ENCODE measurements around the gene UPK1B. TPM values are rescaled to one million over a fixed set of nuclear protein-coding genes. Genes with fewer than 3 reads are reported as not detected.

Gene UPK1B
- total and polyA plus RNA-seq, 5 donors, result 0.05 to 1.5 (median 0.20) TPM; not detected in 1

DNA sequence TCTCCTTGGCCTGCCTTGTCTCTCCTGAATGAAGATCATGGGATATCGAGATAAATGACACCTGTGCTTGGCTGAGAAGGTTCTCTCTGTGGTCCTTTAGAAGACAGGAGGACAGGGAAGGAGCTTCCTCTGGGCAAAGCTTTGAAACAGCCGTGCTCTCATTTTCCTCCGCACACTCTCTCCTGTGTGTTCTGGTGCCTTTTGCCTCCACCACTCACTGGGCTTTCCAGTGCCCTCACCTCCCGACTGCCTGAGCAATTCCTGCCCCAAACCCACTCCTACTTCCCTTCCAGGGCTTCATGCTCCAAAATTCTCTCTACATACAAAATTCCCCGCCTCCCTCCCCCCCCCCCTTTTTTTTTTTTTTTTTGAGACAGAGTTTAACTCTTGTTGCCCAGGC lies 32.3 kb downstream of the UPK1B start:
- Histone ChIP-seq H3K27ac (ENCODE audit: low read length) (no peak overlapping the region), H3K4me3 (ENCODE audit: low read length) (no peak overlapping the region), H3K9me3 (ENCODE audit: control insufficient read depth, low read length) (no peaks in the 10 kb centered on the region), H3K4me1 (ENCODE audit: control insufficient read depth, insufficient read depth, low read length) (peaks cover 6% of the 10 kb centered on the region), H3K27me3 (ENCODE audit: control insufficient read depth, insufficient read depth) (no peaks in the 10 kb centered on the region)
- WGBS, result 69% methylated on average over 5 of the region's 5 CpGs
- no peak for DNase-seq
- peak in 1 of 2 donors; percentile 9 for ATAC-seq
- intact Hi-C loops (cut with DNase I), result no loop called here

GRCh38 chr3:119206611-119207511 lies 33.5 kb downstream of the UPK1B start:
- Histone ChIP-seq H3K9me3 (ENCODE audit: control insufficient read depth, low read length) (no peaks in the 10 kb centered on the region), H3K27me3 (ENCODE audit: control insufficient read depth, insufficient read depth) (no peaks in the 10 kb centered on the region), H3K4me3 (ENCODE audit: low read length) (no peak overlapping the region), H3K4me1 (ENCODE audit: control insufficient read depth, insufficient read depth, low read length) (peaks cover 6% of the 10 kb centered on the region), H3K27ac (ENCODE audit: low read length) (no peak overlapping the region)
- intact Hi-C loops (cut with DNase I), result no loop called here
- DNase-seq (peak; percentile 47 to 85 (median 81)), ATAC-seq (peak; percentile 84 to 92)
- WGBS, result 53% methylated on average over 4 of the region's 4 CpGs

DNA sequence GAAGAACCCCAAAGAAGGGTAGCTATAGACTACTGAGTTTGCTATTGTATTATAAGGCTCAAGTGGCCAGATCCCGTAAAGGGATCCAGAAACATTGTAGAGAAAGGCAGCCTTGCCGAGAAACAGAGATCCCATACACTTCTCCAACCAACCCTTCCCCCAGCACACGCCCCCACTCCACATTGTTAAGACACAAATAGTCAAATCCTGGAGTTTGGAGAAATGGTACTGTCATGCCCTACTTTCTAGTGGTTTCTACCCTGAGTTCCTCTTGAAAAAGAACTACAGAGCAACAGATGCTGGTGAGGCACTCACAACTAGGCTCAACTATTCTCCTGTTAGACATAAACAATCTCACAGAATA lies 34.1 kb downstream of the UPK1B start:
- H3K9me3 ChIP-seq (ENCODE audit: control insufficient read depth, low read length), result no peaks in the 10 kb centered on the region
- intact Hi-C loops (cut with DNase I), result no loop called here
- WGBS, result 81% methylated on average over 3 of the region's 3 CpGs
- H3K4me3 ChIP-seq (ENCODE audit: low read length), result no peak overlapping the region
- ATAC-seq, result no peak
- no peak for DNase-seq
- H3K27ac ChIP-seq (ENCODE audit: low read length), result no peak overlapping the region
- H3K4me1 ChIP-seq (ENCODE audit: control insufficient read depth, insufficient read depth, low read length), result peaks cover 6% of the 10 kb centered on the region
- H3K27me3 ChIP-seq (ENCODE audit: control insufficient read depth, insufficient read depth), result no peaks in the 10 kb centered on the region

GRCh38 chr3:119211193-119211592 lies 37.8 kb downstream of the UPK1B start:
- no peak for DNase-seq
- 28% methylated on average over 4 of the region's 4 CpGs for WGBS
- intact Hi-C loops (cut with DNase I), result no loop called here
- no peaks in the 10 kb centered on the region for H3K27me3 ChIP-seq (ENCODE audit: control insufficient read depth, insufficient read depth)
- H3K27ac ChIP-seq (ENCODE audit: low read length), result no peak overlapping the region
- H3K4me1 ChIP-seq (ENCODE audit: control insufficient read depth, insufficient read depth, low read length), result peaks cover 6% of the 10 kb centered on the region
- H3K4me3 ChIP-seq (ENCODE audit: low read length), result no peak overlapping the region
- ATAC-seq, result no peak
- H3K9me3 ChIP-seq (ENCODE audit: control insufficient read depth, low read length), result no peaks in the 10 kb centered on the region

DNA sequence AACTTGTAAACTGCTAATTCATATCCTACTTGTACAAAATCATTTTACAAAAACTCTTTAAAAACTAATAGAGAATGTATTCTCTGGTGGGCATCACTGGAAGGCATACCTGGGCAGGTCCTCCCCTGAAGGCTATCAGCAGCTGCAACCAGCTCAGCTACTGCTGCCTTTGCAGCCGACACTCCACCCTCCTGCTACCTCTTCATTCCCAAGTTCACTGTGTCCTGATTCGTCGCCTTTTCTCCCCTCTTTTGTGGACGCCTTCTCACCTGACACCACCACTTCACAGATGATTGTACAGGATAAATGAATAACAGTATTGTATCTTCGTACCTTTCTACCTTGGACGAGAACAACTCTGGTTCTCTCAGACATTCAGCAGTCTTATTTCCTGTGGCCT lies 38.4 kb downstream of the UPK1B start:
- Histone ChIP-seq H3K9me3 (ENCODE audit: control insufficient read depth, low read length) (no peaks in the 10 kb centered on the region), H3K27me3 (ENCODE audit: control insufficient read depth, insufficient read depth) (no peaks in the 10 kb centered on the region), H3K4me3 (ENCODE audit: low read length) (no peak overlapping the region), H3K27ac (ENCODE audit: low read length) (no peak overlapping the region), H3K4me1 (ENCODE audit: control insufficient read depth, insufficient read depth, low read length) (peaks cover 4% of the 10 kb centered on the region)
- DNase-seq, result no peak
- intact Hi-C loops (cut with DNase I), result no loop called here
- ATAC-seq, result no peak
- WGBS, result 84% methylated on average over 6 of the region's 6 CpGs

- H3K27ac ChIP-seq (ENCODE audit: low read length), result no peak overlapping the region
- intact Hi-C loops (cut with DNase I), result no loop called here
- ATAC-seq (no peak), DNase-seq (no peak)
- WGBS, result 87% methylated on average over 4 of the region's 4 CpGs
- no peaks in the 10 kb centered on the region for H3K4me1 ChIP-seq (ENCODE audit: control insufficient read depth, insufficient read depth, low read length)
- H3K4me3 ChIP-seq (ENCODE audit: low read length), result no peak overlapping the region
- H3K9me3 ChIP-seq (ENCODE audit: control insufficient read depth, low read length), result no peaks in the 10 kb centered on the region
- H3K27me3 ChIP-seq (ENCODE audit: control insufficient read depth, insufficient read depth), result no peaks in the 10 kb centered on the region
These were observed 45.7 kb downstream of the UPK1B start for GRCh38 chr3:119219069-119219468.

DNA sequence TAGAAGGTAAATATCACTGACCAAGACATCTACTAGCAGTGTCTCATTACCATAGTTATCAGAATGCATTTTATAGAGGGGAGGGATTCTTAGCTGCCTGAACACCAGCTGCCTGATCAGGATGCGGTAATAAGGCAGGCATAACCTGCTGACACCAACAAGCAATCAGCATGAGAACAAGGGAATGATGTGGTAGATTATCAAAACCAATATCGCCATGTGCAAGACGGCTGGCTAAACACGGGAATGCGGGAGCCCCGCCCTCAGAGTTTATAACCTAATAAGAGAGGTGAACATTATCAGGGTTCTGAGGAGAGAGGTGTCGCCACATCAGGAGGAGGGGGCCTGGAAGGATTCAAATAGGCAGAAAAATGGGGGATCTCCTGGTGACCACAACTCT lies 46.8 kb downstream of the UPK1B start:
- 91% methylated on average over 7 of the region's 7 CpGs for WGBS
- Histone ChIP-seq H3K27ac (ENCODE audit: low read length) (no peak overlapping the region), H3K4me3 (ENCODE audit: low read length) (no peak overlapping the region), H3K4me1 (ENCODE audit: control insufficient read depth, insufficient read depth, low read length) (no peaks in the 10 kb centered on the region), H3K27me3 (ENCODE audit: control insufficient read depth, insufficient read depth) (no peaks in the 10 kb centered on the region), H3K9me3 (ENCODE audit: control insufficient read depth, low read length) (no peaks in the 10 kb centered on the region)
- intact Hi-C loops (cut with DNase I), result no loop called here
- no peak for ATAC-seq
- no peak for DNase-seq

- intact Hi-C loops (cut with DNase I), result no loop called here
- Histone ChIP-seq H3K4me1 (ENCODE audit: control insufficient read depth, insufficient read depth, low read length) (no peaks in the 10 kb centered on the region), H3K4me3 (ENCODE audit: low read length) (no peak overlapping the region), H3K9me3 (ENCODE audit: control insufficient read depth, low read length) (no peaks in the 10 kb centered on the region), H3K27ac (ENCODE audit: low read length) (no peak overlapping the region), H3K27me3 (ENCODE audit: control insufficient read depth, insufficient read depth) (no peaks in the 10 kb centered on the region)
- ATAC-seq (no peak), DNase-seq (no peak)
- 57% methylated on average over 3 of the region's 3 CpGs for WGBS
These were observed 47.7 kb downstream of the UPK1B start for GRCh38 chr3:119220970-119221667.

GRCh38 chr3:119221779-119222320 lies 48.5 kb downstream of the UPK1B start:
- 93% methylated on average over 2 of the region's 2 CpGs for WGBS
- Histone ChIP-seq H3K27ac (ENCODE audit: low read length) (no peak overlapping the region), H3K27me3 (ENCODE audit: control insufficient read depth, insufficient read depth) (no peaks in the 10 kb centered on the region), H3K4me1 (ENCODE audit: control insufficient read depth, insufficient read depth, low read length) (no peaks in the 10 kb centered on the region), H3K4me3 (ENCODE audit: low read length) (no peak overlapping the region), H3K9me3 (ENCODE audit: control insufficient read depth, low read length) (no peaks in the 10 kb centered on the region)
- ATAC-seq, result no peak
- no peak for DNase-seq
- intact Hi-C loops (cut with DNase I), result no loop called here

DNA sequence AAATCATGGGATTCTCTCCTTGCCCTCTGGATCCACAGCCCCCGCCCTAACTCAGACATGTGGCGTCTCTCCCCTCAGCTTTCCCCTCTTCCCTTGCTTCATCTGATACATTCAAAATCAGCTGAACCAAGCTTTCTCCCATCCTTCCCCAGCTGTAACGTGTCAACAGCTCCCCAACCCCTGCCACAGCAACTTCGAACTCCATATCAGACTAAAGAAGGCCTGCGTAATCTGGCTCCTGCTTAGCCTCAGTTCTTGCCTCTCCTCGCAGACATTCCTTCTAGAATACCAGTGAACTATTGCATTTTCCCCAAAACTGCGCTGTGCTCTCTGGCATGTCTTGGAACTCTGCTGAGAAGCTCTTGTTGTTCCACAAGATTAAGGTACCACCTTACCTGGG lies 49.0 kb downstream of the UPK1B start:
- Histone ChIP-seq H3K4me3 (ENCODE audit: low read length) (no peak overlapping the region), H3K27ac (ENCODE audit: low read length) (no peak overlapping the region), H3K4me1 (ENCODE audit: control insufficient read depth, insufficient read depth, low read length) (no peaks in the 10 kb centered on the region), H3K9me3 (ENCODE audit: control insufficient read depth, low read length) (no peaks in the 10 kb centered on the region), H3K27me3 (ENCODE audit: control insufficient read depth, insufficient read depth) (no peaks in the 10 kb centered on the region)
- 77% methylated on average over 7 of the region's 7 CpGs for WGBS
- intact Hi-C loops (cut with DNase I), result no loop called here
- DNase-seq (no peak), ATAC-seq (no peak)

DNA sequence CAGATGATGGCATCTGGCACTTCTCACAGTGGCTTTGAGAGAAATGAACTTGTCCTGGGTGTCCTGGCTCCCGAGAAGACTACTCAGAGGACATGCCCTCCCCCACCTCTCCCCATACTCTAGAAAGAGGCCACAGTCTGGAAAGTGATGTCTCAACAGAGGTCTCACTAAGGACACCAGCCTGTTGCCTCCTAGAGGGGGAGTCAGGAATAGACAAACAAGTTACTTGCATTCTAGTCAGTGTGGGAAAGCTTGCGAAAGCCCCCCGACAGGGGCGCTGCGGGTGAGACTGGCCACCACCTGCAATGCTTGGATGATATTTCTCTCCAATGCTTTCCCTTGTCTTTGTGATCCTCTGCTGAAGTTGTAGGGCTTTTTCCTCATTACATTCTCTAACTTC lies 50.1 kb downstream of the UPK1B start:
- ATAC-seq (no peak), DNase-seq (no peak)
- Histone ChIP-seq H3K27ac (ENCODE audit: low read length) (no peak overlapping the region), H3K4me3 (ENCODE audit: low read length) (no peak overlapping the region), H3K9me3 (ENCODE audit: control insufficient read depth, low read length) (no peaks in the 10 kb centered on the region), H3K4me1 (ENCODE audit: control insufficient read depth, insufficient read depth, low read length) (no peaks in the 10 kb centered on the region), H3K27me3 (ENCODE audit: control insufficient read depth, insufficient read depth) (no peaks in the 10 kb centered on the region)
- intact Hi-C loops (cut with DNase I), result no loop called here
- WGBS, result 93% methylated on average over 5 of the region's 5 CpGs

Data from right cardiac atrium (tissue), 5 donors.